A172 (cell line): ENCODE data around the gene GRIN1. TPM values are rescaled to one million over a fixed set of nuclear protein-coding genes. Genes with fewer than 3 reads are reported as not detected.

ENCODE experiments used
- DNase-seq: peaks from one replicate; pipeline ENCODE4 v3.0.0-alpha.2; 2015; ENCODE audit warnings: low spot score
- total RNA-seq: library from RNA; depleted of rRNA; stranded (reverse); fragments of >200 nt; shearing (Covaris generic); gene quantifications from 2 replicates; pipeline ENCODE4 v1.2.3, GENCODE V29; 2014

GRIN1 gene
- total RNA-seq, 1 experiment from 2014 or later, result not detected

- DNase-seq, result no peak
These were observed 25.7 kb downstream of the GRIN1 start for GRCh38 chr9:137164370-137165249.

GRCh38 chr9:137165250-137165836, 26.4 kb downstream of the GRIN1 start:
- DNase-seq, result no peak

- DNase-seq, result no peak
These were observed 27.7 kb downstream of the GRIN1 start for GRCh38 chr9:137166380-137167229.

GRCh38 chr9:137167277-137167746, 28.4 kb downstream of the GRIN1 start:
- DNase-seq, result no peak

GRCh38 chr9:137167747-137168572, 29.0 kb downstream of the GRIN1 start:
- no peak for DNase-seq

- DNase-seq, result no peak
These were observed 29.6 kb downstream of the GRIN1 start for GRCh38 chr9:137168573-137168903.

- DNase-seq, result peak; percentile 50
These were observed 30.2 kb downstream of the GRIN1 start for GRCh38 chr9:137168904-137169856.

- no peak for DNase-seq
These were observed 31.0 kb downstream of the GRIN1 start, which contains the start of gene LRRC26 for GRCh38 chr9:137169896-137170358. TSS of gene LRRC26 (minus strand) at chr9:137170051. CDS start at chr9:137169943, 108 bp downstream.

GRCh38 chr9:137170486-137171148, 31.7 kb downstream of the GRIN1 start:
- no peak for DNase-seq

GRCh38 chr9:137171149-137171900, 32.4 kb downstream of the GRIN1 start:
- DNase-seq, result no peak

GRCh38 chr9:137172901-137173795, 34.2 kb downstream of the GRIN1 start:
- DNase-seq, result no peak

- DNase-seq, result no peak
These were observed 35.1 kb downstream of the GRIN1 start for GRCh38 chr9:137173796-137174664.

GRCh38 chr9:137174722-137175293, 35.9 kb downstream of the GRIN1 start:
- no peak for DNase-seq

GRCh38 chr9:137175345-137175961, 36.5 kb downstream of the GRIN1 start:
- no peak for DNase-seq

- no peak for DNase-seq
These were observed 37.6 kb downstream of the GRIN1 start for GRCh38 chr9:137176302-137177182.
